GM21515 (cell line): ENCODE data around the gene POLE.
"Not testable (repeated sequence)": the region's sequence is repeated elsewhere in the genome, so short reads cannot be mapped to it uniquely, and the experiment has no call there.

Experiments used
- ATAC-seq: cut with Tn5 transposase; IDR thresholded peaks from one replicate; pipeline ENCODE4 v1.9.1; 2021; ENCODE audit not compliant: unreplicated experiment

POLE gene

DNA sequence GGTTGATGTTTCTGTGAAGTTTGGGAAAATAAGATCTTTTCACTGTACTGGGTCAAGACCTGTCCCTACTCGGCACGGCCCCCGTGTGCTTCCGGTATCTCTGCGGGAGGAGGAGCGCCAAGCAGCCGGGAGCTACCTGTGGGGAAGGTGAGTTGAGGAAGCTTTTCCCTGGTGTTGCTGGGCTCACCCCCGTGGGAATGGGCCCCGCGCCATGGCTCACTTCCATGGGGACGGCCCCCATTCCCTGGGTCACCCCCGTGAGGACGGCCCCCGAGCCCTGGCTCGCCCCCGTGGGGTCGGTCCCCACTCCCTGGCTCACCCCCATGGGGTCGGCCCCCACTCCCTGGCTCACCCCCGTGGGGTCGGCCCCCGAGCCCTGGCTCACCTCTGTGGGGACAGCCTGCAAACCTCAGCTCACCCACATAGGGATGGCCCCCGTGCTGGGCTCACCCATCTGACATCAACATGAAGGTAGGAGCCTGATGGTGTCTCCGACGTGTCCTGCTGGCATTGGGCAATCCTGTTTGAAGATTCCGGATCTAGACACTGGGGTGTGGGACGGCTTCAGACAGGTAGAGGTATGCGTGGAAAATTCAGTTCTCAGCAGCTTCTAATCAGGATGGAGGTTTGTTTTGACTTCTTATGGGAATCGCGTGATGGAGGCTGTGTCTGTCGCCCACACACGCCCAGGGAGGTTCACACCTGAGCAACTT lies 85.8 kb downstream of the POLE start:
- ATAC-seq, result no peak

DNA sequence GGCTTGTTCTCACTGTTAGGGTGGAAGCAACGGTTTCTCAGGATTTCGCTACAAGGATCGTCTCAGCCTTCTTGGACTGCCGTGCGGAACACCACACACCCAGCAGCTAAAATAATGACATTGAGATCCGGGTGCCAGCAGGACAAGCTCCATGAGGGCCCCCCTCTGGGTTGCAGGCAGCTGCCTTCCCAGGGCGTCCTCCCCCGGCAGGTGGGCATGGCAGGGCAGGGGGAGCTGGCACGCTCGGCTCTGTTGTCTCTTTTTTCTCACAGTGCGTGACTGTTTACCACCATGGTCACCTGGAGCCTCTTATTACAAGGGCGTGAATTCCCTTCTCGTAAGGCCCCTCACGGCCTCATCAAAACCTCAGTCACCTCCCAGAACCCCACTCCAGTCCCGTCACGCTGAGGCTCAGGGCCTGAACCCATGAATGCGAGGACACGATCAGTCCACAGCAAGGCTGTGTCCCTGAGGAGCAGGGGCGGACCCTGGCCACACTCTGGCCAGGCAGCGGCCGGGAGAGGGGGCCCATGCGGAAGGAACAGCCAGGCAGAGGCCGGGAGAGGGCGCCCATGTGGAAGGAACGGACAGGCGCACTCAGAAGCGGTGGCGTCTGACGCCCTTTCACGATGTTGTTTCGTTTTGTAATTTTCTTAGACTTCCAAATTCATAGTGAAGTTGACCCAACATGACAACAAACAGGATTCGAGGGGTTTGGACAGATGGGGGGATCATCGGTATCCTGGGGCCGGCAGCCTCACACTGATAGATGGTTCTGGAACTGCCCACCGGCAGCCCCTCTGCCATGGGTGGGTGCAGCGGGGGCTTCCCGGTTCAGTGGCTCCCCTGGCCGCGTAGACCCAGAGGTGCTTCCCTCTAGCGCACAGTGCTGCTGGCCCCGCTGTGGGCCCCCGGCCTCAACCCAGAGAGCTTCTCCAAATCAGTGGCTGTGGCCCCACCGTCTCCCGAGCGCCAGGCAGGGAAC lies 86.8 kb downstream of the POLE start:
- no peak for ATAC-seq

DNA sequence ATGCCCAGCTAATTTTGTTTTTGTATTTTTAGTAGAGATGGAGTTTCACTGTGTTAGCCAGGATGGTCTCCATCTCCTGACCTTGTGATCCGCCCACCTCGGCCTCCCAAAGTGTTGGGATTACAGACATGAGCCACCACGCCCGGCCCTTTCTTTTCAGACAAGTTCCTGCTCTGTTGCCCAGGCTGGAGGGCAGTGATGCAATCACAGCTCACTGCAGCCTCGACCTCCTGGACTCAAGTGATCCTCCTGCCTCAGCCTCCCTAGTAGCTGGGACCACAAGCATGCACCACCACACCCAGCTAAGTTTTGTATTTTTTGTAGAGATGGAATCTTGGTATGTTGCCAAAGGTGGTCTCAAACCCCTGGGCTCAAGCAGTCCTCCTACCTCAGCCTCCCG lies 87.6 kb downstream of the POLE start:
- not testable (repeated sequence) for ATAC-seq

DNA sequence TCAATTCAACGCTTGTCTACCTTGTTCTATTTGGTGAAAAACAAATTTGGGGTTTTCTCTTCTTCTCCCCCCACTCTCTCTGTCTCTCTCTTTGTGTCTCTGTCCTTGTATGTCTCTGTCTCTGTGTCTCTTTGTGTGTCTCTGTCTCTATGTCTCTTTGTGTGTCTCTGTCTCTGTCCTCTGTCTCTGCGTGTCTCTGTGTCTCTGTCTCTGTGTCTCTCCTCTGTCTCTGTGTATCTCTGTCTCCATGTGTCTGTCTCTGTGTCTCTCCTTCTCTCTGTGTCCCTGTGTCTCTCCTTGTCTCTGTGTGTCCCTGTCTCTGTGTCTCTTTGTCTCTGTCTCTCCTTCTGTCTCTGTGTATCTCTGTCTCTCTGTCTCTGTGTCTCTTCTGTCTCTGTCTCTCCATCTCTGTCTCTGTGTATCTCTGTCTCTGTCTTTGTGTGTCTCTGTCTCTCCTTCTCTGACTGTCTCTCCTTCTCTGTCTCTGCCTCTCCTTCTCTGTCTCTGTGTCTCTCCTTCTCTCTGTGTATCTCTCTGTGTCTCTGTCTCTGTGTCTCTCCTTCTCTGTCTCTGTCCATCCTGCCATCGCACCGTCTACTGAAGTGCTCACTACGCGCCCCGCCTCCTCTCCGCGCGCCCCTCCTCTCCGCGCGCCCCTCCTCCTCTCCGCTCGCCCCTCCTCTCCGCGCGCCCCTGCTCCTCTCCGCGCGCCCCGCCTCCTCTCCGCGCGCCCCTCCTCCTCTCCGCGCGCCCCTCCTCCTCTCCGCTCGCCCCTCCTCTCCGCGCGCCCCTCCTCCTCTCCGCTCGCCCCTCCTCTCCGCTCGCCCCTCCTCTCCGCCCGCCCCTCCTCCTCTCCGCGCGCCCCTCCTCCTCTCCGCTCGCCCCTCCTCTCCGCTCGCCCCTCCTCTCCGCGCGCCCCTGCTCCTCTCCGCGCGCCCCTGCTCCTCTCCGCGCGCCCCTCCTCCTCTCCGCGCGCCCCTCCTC lies 89.5 kb downstream of the POLE start:
- no peak for ATAC-seq

DNA sequence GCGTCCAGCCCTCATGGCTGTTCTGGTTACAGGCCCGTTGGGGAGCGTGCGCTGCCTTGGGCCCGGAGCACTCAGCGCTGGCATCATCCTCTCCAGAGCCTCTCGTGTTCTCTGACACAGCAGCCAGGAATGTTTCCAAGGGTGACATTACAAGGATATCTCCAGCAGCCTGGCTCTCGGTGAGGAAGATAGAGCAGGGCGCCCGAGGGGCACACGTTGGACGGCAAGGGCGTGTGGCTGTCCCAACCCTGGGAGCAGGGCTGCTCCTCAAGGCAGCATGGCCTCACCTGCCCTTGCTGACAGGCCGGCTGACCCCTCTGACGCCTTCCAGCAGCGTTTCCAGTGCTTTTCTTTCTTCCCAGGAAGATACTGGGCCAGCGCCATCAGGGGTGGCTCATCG lies 91.1 kb downstream of the POLE start:
- no peak for ATAC-seq

DNA sequence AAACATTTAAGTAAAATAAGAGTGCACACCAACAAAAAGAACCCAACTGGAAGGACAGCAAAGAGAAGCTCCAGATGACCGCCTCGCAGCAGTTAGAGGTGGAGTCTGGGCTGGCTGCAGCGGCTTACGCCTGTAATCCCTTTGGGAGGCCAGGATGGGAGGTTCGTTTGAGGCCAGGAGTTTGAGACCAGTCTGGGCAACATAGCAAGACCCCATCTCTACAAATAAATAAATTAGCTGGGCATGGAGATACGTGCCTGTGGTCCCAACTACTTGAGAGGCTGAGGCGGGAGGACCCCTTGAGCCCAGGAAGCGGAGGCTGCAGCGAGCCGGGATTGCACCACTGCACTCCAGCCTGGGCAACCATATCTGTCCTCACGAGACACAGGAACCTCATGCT lies 92.0 kb downstream of the POLE start:
- ATAC-seq, result no peak

DNA sequence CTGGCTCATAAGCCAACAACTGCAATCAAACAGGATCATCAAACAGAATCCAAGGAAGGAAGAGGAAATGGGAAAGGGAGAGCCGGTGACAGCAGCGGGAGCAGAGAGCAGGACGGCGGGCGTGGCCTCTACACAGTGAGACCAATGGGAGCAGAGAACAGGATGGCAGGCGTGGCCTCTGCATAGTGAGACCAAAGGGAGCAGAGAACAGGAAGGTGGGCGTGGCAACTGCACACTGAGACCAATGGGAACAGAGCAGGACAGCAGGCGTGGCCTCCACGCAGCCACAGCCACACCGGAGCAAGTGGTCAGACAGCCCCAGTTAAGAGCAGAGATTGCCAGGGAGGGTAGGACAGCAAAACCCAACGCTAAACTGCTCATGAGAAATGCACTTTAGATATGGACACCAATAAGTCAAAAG lies 93.2 kb downstream of the POLE start:
- peak; percentile 81 for ATAC-seq

DNA sequence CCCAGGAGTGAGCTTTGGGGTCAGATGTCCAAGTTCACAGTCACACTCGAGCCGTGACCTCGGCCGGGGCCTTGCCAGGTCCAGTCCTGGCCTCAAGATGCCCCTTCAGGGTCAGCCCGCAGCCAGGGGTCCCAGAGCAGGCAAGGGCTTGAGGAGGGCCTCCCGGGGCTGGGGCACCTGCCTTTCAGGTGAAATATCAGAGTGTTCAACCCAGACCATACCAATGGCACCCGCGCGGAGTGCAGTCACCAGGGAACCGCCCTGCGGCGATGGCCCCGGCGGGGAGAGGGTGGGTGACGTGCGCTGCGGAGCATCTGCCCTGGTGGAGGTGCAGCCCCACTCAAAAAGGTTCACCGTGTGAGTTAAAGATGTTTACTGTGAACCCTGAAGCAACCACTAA lies 93.6 kb downstream of the POLE start:
- ATAC-seq, result no peak

DNA sequence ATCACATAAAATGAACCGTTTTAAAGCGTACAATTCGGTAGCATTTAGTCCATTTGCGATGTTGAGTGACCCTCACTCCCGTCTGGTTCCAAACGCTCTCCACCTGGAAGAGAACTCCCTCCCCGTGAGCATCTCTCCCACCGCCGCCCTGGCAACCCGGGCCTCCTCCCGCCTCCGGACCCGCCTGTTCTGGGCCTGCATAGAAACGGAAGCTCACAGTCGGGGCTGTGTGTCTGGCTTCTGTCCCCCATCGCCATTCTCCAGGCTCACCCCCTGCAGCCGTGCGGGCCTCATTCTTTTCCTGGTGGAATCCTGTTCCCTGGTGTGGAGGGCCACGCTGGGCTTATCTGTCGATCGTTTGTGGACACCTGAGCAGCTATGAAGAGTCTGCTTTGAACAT lies 94.1 kb downstream of the POLE start:
- no peak for ATAC-seq

DNA sequence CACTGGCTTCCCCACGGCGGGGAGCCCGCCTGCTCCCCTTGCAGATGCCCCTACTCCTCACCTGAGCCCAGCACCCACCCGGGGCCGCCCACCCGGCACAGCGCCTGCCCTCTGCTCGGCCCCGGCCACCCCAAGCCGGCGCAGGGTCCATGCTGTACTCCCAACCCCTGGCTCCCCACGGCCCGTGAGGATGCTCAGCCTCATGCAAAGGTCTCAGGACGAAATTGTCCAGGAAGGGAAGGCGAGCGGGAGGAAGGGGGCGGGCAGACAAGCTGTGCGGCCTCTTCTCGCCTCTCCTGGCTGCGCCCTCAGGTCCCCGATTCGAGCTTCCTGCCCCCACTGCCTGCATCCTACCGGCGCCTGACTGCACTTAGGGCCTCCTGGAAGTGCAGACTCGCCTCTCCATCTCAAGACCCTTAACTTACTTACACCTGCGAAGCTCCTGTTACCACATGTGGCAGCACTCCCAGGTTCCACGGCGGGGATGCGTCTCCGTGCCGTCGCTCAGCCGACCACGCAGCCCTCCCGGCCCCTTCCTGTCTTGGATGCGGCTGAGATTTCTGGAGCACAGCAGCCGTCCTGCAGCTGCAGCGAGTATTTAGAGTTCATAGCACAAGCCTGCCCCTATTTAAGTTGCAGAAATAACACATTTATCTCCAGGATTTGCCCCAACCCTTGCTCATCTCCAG lies 94.7 kb downstream of the POLE start:
- no peak for ATAC-seq

DNA sequence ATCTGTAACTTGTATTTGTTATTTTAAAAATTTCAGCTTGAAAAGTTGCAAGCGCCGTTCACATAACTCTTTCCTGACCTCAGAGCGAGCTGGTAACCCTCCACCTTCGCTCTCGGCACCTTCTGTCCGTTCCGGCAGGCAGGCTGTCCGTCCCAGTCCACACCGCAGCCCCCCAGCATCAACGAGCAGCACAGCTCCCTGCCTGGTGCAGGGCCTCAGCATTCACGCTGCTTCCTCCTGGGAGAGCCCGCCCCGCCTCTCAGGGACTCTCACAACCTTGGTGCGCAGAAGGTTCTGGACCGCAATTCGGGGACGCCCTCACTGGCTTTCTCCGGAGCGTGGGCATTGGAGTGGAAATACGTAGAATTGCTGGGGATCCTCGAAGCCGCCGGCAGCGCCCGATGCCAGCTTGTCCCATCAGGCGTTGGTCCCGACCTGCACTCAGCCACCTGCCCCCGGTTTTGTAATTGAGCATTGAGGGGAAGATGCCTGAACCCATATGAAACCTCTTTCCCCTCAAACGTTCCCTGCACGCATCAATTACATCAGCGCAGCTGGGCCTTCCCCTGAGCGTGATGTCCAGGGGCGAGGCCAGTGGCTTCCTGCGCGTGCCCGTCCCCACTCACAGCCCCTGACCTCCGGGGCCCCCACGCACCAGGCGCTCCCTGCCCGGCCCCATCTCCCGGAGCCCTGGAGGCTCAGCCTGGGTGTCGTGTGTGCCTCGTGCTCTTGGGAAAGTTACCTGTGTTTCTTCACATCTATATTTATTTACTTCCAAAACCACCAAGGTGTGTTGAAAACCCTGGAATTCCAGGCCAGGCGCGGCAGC lies 95.8 kb downstream of the POLE start:
- no peak for ATAC-seq

DNA sequence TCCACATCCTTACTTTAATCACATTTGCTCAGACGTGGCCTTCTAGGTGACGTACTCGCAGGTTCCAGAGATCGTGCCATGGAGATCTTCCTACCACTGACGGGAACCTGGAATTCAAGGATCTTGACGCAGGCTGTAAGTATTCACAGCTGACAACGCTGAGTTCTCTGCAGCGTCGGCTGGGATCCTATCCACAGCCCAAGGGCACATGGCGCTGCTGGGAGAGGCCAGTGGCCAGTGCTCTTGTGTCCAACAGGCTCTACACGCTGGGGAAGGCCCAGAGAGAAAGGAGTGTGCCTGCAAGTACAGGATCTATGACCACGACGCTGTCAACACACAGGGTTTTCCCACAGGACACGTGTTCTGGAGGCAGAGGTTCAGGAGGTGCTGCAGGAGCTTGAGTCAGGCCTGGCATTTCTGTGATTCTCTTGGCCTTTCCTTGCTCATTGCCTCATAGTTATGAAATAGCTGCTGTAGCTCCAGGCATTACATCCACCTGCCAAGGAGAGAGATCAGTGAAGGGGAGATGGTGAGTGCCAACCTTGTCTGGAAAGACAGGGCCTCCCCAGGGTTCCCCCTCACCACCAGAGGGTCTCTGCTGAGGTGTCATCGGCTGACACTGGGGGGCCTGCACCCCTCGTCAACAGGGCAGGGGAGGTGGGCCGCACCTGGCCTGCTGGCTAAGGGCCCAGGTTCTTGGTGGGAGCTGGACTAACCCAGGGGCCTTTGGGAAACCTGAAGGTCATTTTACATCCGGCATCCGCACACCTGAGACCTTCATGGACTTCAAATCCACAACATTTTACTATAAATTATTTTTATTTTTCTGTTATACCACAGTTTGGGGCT lies 98.1 kb downstream of the POLE start:
- no peak for ATAC-seq

DNA sequence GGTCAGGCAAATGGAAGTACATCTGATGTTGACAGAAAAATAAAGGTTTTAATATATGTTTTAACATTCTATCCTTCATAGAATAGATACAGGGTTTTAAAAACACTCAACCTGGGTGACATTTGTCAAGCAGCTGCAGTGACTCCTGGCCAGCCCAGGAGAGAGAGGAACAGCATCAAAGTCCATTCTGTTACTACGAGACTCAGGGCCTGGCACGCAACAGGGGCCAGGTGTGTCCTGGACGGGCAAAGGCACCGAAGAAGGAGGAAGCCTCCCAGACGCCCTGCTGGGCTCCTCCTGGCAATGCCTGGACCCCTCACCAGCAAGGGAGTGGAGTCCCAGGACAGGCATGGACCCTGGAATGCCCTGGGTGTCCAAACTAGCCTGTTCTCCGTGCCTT lies 98.8 kb downstream of the POLE start:
- ATAC-seq, result no peak

DNA sequence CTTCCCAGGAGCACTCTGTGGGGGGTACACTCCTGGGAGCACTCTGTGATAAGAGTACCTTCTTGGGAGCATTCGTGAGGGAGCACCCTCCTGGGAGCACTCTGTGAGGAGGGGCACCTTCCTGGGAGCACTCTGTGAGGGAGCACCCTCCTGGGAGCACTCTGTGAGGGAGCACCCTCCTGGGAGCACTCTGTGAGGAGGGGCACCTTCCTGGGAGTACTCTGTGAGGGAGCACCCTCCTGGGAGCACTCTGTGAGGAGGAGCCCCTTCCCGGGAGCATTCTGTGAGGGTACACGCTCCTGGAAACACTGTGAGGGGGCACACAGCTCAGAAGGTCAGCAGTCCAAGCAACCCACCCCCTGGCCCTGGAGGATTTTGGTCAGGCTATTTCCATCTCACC lies 99.4 kb downstream of the POLE start:
- ATAC-seq, result no peak

DNA sequence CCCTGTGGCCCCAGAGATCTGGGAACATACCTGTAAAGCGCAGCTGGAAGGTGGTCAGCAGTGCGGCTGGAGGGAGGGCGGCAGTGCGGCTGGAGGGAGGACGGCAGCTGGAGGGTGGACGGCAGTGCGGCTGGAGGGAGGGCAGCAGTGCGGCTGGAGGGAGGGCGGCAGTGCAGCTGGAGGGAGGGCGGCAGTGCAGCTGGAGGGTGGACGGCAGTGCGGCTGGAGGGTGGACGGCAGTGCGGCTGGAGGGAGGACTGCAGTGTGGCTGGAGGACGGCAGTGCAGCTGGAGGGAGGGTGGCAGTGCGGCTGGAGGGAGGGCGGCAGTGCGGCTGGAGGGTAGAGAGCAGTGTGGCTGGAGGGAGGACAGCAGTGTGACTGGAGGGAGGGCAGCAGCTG lies 100.2 kb downstream of the POLE start:
- no peak for ATAC-seq

DNA sequence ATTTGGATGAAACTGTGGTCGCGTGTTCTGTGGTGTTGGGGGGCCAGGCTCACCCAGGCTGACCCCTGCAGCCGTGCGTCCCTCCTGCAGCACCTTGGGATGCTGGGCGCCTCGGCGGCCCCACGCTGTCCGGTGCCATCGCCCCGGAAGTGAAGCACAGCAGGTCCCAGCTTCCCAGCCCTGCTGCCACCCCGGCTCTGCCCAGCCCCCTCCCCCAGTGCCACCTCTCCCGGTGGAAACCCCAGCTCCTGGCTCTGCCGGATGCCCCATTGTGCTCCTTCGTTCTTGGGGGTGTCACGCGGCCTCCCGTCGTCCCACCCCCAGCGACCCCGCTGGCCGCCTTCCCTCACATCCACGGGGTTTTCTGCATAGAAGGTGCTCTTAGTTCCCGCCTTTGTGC lies 102.0 kb downstream of the POLE start:
- ATAC-seq, result no peak

DNA sequence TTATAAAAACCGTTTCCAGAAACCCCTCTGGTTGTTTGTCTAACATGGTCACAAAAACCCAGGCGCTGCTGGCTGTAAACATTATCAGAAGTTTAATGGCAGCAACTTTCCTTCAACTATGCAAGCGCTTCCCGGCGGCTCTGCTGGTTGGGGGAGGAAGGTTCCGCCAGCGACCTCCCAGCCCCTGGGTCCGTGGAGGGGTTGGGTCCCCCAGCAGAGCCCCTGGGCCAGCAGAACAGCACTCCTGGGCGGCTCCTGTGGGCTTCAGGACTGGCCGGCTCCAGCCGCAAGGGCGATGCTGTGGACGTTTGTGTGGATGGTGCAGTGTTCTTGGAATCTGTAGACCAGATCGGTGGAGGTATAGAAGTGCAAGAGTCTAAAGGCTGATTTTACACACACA lies 102.7 kb downstream of the POLE start:
- no peak for ATAC-seq

DNA sequence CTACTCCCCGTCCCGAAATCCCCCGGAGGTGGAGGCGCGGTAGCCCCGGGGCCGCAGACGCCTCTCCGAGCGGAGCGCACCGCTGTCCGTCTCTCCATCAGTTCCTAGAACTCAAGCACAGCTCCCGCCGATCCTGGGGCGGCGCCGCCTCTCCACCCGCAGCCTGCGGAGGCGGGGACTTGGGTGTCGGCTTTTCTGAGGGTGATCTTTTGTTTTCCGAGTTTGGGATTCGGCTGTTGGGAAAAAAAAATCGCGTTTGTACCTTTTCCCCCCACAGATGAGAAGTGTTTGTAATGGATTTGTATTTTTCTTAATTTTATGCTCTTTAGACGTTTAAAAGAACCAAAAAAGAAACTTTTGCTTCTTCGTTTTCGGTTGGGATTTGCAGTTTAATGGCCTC lies 103.4 kb downstream of the POLE start:
- no peak for ATAC-seq

DNA sequence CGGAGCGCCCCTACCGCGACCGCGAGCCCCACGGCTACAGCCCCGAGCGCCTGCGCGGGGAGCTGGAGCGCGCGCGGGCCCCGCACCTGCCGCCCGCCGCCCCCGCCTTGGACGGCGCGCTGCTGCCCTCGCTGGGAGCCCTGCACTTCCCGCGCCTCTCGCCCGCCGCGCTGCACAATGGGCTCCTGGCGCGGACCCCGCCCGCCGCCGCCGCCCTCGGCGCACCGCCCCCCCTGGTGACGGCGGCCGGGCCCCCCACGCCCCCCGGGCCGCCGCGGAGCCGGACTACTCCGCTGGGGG lies 103.8 kb downstream of the POLE start:
- ATAC-seq, result no peak
